Ovary (tissue), 3 donors: Measurements from ENCODE around the gene AFF3.
"Not testable (repeated sequence)": the region's sequence is repeated elsewhere in the genome, so short reads cannot be mapped to it uniquely, and the experiment has no call there.

Source experiments
- CTCF ChIP-seq, 3 donors: fragments of 450-650 bp in 2 of 3; fragments of 200-600 bp in 1 of 3; IDR thresholded peaks; one replicate each; pipeline versions ENCODE4 v1.5.1 to v1.8.0; 2016 to 2022; ENCODE audit warnings: antibody characterized with exemption in 3 of 3, mild to moderate bottlenecking in 1 of 3
- EP300 ChIP-seq: sonication (generic); formaldehyde crosslinking; IDR thresholded peaks from one replicate; pipeline ENCODE4 v1.6.1; 2017; ENCODE audit warnings: antibody characterized with exemption
- donor health status: DM: no; HTN: no; CAD: no.

DNA sequence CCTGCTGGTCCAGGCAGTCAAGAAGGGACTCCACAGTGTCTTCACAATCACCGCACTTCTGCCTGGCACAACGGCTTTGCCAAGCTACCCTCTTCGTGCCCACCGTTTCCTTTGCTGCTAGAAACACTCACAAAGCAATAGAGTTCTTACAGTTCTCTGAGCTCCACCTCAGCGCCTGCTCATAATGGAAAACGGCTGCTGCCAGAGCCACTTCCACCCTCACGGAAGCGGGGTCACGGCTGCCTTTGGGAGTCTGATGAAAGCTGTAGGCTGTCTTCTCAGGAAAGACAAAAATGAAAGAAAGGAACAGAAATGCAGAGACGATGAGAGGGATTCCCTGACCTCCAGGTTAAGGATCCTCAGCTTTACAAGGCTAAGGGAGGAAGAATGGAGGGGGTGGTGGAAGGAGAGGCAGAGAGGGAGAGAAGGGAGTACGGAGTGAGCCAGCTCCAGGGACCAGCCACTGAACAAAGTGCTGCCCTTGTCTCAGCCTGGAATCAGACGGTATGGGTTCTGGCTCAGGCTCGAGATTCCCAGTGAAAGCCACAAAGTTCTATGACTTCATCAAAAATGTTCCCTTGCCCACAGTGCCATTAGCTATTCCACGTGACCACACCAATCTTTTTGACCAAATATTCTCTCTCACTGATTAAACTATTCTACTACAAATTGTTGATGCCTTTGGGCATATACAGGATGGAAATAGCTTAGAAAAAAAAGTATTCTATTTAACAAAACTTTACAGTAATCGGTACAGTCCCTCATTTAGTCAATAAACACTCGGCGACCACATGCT, 58.8 kb downstream of the AFF3 start:
- TF ChIP-seq EP300; CTCF (IDR thresholded peaks at IDR 0.05): not testable (repeated sequence)
